H1 (cell line): ENCODE measurements around the gene CYP4A22. TPM values are rescaled to one million over a fixed set of nuclear protein-coding genes. Genes with fewer than 3 reads are reported as not detected.

Experiments
- CREB1 ChIP-seq: IDR thresholded peaks from 2 replicates; pipeline ENCODE4 v1.6.1; 2012; ENCODE audit warnings: inconsistent platforms
- FOSL1 ChIP-seq: IDR thresholded peaks from 2 replicates; pipeline ENCODE4 v1.6.1; 2011; ENCODE audit warnings: mild to moderate bottlenecking, low read depth, low read length, moderate library complexity; ENCODE audit not compliant: insufficient read depth
- HDAC2 ChIP-seq, 2 experiments: fragments of 300-600 bp in 1 of 2; sonication (generic) in 1 of 2; IDR thresholded peaks; 2 replicates each; pipeline ENCODE4 v1.6.1; 2011 to 2012; ENCODE audit warnings: low read depth in 2 of 2, low read length in 2 of 2, mild to moderate bottlenecking in 2 of 2, moderate library complexity in 2 of 2, borderline replicate concordance in 1 of 2, inconsistent platforms in 1 of 2
- NANOG ChIP-seq: IDR thresholded peaks from 2 replicates; pipeline ENCODE4 v1.6.1; 2011; ENCODE audit warnings: low read length, low read depth, mild to moderate bottlenecking, inconsistent platforms; ENCODE audit not compliant: insufficient read depth, poor library complexity, severe bottlenecking
- RNF2 ChIP-seq: fragments of 200-900, 300-1000 bp; sonication (generic); IDR thresholded peaks from 2 replicates; pipeline ENCODE4 v1.7.1; 2016; ENCODE audit warnings: borderline replicate concordance, low read depth, mild to moderate bottlenecking, antibody characterized with exemption, low read length; ENCODE audit not compliant: poor library complexity, severe bottlenecking; ENCODE audit errors: missing control alignments
- SRF ChIP-seq: IDR thresholded peaks from 2 replicates; pipeline ENCODE4 v1.6.1; 2011; ENCODE audit warnings: mild to moderate bottlenecking, low read depth, low read length, moderate library complexity
- TAF7 ChIP-seq: optimal IDR thresholded peaks from 2 replicates; pipeline ENCODE3; 2011; ENCODE audit warnings: low read depth, mild to moderate bottlenecking, inconsistent platforms, low read length, moderate library complexity, borderline replicate concordance
- polyA plus RNA-seq, 7 experiments: library from polyadenylated mRNA; depleted of rRNA in 3 of 7; stranded (reverse) in 5 of 7; unstranded in 2 of 7; fragments of >200 nt in 5 of 7; fragments of 200-250 nt in 2 of 7; gene quantifications; 1 replicate in 5 of 7; 2 replicates in 1 of 7; 4 replicates in 1 of 7; pipeline versions ENCODE4 v1.2.1 to v1.2.3, GENCODE V29; 2011 to 2013; ENCODE audit warnings: missing spikeins in 2 of 7, mixed read lengths in 2 of 7
- total RNA-seq: library from RNA; stranded (reverse); fragmentation: NEBNext Ultra II Directional; extraction: Animal tissue kit (Norgen Biotek cat#: 25700); gene quantifications from 2 replicates; pipeline ENCODE4 v1.2.1, GENCODE V29; 2021
- TF ChIP-seq, protein P1 (sequence below): fragments of 300-600 bp; sonication (generic); IDR thresholded peaks from 2 replicates; pipeline ENCODE4 v1.7.1; 2012; ENCODE audit warnings: low read length, moderate library complexity, mild to moderate bottlenecking, inconsistent platforms; ENCODE audit not compliant: insufficient replicate concordance

CYP4A22 gene
- total and polyA plus RNA-seq, 2 of the 8 experiments (the other 6 are each of a cell fraction or from before 2014, with no cell fraction given): not detected

DNA sequence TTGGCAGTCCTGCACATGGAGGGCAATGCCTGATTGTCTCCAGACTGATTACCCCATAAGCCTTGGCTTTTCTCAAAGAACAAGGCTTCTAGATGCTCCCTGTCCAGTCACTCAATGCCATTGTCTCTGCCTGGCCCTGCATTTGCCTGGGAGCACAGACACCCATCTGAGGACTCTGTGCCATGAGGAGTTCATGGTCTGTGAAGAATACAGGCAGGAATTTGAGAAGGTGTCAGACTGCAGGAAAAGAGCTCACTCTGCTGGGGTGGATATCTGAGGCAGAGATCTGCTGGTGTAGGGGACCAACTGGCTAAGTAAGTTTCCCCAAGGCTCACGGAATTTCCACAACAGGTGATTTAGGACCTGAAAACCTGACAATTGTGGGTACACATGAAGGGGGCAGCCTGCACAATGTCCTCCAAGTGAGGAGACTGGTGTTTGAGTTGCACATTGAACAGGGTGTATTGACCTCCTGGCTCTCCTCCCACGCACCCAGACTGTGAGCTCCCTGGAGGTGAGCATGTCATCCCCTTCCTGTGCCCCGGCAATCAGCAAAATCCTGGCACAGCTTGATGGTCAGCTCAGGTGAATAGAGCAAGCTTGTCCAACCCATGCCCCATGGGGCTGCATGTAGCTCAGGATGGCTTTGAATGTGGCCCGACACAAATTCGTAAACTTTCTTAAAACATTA is 829 bp downstream of the CYP4A22 start (continued):
- TF ChIP-seq, protein P1, sequence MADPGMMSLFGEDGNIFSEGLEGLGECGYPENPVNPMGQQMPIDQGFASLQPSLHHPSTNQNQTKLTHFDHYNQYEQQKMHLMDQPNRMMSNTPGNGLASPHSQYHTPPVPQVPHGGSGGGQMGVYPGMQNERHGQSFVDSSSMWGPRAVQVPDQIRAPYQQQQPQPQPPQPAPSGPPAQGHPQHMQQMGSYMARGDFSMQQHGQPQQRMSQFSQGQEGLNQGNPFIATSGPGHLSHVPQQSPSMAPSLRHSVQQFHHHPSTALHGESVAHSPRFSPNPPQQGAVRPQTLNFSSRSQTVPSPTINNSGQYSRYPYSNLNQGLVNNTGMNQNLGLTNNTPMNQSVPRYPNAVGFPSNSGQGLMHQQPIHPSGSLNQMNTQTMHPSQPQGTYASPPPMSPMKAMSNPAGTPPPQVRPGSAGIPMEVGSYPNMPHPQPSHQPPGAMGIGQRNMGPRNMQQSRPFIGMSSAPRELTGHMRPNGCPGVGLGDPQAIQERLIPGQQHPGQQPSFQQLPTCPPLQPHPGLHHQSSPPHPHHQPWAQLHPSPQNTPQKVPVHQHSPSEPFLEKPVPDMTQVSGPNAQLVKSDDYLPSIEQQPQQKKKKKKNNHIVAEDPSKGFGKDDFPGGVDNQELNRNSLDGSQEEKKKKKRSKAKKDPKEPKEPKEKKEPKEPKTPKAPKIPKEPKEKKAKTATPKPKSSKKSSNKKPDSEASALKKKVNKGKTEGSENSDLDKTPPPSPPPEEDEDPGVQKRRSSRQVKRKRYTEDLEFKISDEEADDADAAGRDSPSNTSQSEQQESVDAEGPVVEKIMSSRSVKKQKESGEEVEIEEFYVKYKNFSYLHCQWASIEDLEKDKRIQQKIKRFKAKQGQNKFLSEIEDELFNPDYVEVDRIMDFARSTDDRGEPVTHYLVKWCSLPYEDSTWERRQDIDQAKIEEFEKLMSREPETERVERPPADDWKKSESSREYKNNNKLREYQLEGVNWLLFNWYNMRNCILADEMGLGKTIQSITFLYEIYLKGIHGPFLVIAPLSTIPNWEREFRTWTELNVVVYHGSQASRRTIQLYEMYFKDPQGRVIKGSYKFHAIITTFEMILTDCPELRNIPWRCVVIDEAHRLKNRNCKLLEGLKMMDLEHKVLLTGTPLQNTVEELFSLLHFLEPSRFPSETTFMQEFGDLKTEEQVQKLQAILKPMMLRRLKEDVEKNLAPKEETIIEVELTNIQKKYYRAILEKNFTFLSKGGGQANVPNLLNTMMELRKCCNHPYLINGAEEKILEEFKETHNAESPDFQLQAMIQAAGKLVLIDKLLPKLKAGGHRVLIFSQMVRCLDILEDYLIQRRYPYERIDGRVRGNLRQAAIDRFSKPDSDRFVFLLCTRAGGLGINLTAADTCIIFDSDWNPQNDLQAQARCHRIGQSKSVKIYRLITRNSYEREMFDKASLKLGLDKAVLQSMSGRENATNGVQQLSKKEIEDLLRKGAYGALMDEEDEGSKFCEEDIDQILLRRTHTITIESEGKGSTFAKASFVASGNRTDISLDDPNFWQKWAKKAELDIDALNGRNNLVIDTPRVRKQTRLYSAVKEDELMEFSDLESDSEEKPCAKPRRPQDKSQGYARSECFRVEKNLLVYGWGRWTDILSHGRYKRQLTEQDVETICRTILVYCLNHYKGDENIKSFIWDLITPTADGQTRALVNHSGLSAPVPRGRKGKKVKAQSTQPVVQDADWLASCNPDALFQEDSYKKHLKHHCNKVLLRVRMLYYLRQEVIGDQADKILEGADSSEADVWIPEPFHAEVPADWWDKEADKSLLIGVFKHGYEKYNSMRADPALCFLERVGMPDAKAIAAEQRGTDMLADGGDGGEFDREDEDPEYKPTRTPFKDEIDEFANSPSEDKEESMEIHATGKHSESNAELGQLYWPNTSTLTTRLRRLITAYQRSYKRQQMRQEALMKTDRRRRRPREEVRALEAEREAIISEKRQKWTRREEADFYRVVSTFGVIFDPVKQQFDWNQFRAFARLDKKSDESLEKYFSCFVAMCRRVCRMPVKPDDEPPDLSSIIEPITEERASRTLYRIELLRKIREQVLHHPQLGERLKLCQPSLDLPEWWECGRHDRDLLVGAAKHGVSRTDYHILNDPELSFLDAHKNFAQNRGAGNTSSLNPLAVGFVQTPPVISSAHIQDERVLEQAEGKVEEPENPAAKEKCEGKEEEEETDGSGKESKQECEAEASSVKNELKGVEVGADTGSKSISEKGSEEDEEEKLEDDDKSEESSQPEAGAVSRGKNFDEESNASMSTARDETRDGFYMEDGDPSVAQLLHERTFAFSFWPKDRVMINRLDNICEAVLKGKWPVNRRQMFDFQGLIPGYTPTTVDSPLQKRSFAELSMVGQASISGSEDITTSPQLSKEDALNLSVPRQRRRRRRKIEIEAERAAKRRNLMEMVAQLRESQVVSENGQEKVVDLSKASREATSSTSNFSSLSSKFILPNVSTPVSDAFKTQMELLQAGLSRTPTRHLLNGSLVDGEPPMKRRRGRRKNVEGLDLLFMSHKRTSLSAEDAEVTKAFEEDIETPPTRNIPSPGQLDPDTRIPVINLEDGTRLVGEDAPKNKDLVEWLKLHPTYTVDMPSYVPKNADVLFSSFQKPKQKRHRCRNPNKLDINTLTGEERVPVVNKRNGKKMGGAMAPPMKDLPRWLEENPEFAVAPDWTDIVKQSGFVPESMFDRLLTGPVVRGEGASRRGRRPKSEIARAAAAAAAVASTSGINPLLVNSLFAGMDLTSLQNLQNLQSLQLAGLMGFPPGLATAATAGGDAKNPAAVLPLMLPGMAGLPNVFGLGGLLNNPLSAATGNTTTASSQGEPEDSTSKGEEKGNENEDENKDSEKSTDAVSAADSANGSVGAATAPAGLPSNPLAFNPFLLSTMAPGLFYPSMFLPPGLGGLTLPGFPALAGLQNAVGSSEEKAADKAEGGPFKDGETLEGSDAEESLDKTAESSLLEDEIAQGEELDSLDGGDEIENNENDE: no peak
- no peak for TF ChIP-seq CREB1
- no peak for TF ChIP-seq NANOG
- TF ChIP-seq FOSL1: no peak
- no peak for TF ChIP-seq SRF
- TF ChIP-seq HDAC2 (IDR thresholded peaks at IDR 0.05; ENCODE audit: borderline replicate concordance in 1 of 2, low read depth in 2 of 2, low read length in 2 of 2): no peak
- no peak for TF ChIP-seq TAF7
- no peak for TF ChIP-seq RNF2
